H1 (cell line): ENCODE measurements around the gene KIF26B. TPM values are rescaled to one million over a fixed set of nuclear protein-coding genes. Genes with fewer than 3 reads are reported as not detected.

ENCODE experiments used
- CTCF ChIA-PET: fragments of 300-600 bp; sonication (Branson Sonifier 250); formaldehyde crosslinking; loops from one replicate; lab custom pipeline; 2021; ENCODE audit not compliant: partially characterized antibody; lab: Charles Lee
- POLR2A ChIA-PET: fragments of 300-600 bp; sonication (Branson Sonifier 250); formaldehyde crosslinking; loops from one replicate; lab custom pipeline; 2021; ENCODE audit warnings: inconsistent platforms; ENCODE audit not compliant: partially characterized antibody; lab: Charles Lee
- DNase-seq, 2 experiments: peaks; one replicate each; pipeline versions ENCODE4 v3.0.0 to v3.0.0-alpha.2; 2010 to 2022; ENCODE audit warnings: low spot score in 2 of 2, low read depth in 1 of 2, mixed read lengths in 1 of 2
- FAIRE-seq: peaks from 2 replicates; lab custom pipeline; 2011; peaks lifted over from hg19 to GRCh38; lab: Jason Lieb, UNC
- H2AFZ ChIP-seq: 2 replicates; pipeline ENCODE4 v1.8.1; 2012; ENCODE audit warnings: low read length, inconsistent platforms
- H2AK5ac ChIP-seq: 2 replicates; pipeline ENCODE4 v1.6.1; 2013; ENCODE audit warnings: low read depth, low read length
- H2BK120ac ChIP-seq: replicated peaks from 2 replicates; pipeline ENCODE3; 2013; ENCODE audit warnings: low read depth, low read length, inconsistent platforms
- H2BK12ac ChIP-seq: 2 replicates; pipeline ENCODE4 v1.6.1; 2013; ENCODE audit warnings: low read depth, low read length
- H2BK15ac ChIP-seq: 2 replicates; pipeline ENCODE4 v1.6.1; 2013; ENCODE audit warnings: low read length
- H2BK20ac ChIP-seq: 2 replicates; pipeline ENCODE4 v1.6.1; 2013; ENCODE audit warnings: low read length
- H2BK5ac ChIP-seq: 2 replicates; pipeline ENCODE4 v1.6.1; 2013; ENCODE audit warnings: low read depth, low read length
- H3K14ac ChIP-seq: 2 replicates; pipeline ENCODE4 v1.6.1; 2013; ENCODE audit warnings: inconsistent platforms; ENCODE audit not compliant: insufficient read length
- H3K18ac ChIP-seq: 2 replicates; pipeline ENCODE4 v1.6.1; 2013; ENCODE audit warnings: low read length; ENCODE audit errors: extremely low read depth
- H3K23ac ChIP-seq: 2 replicates; pipeline ENCODE4 v1.6.1; 2013; ENCODE audit warnings: inconsistent platforms; ENCODE audit not compliant: insufficient read length
- H3K23me2 ChIP-seq: 2 replicates; pipeline ENCODE4 v1.6.1; 2013; ENCODE audit warnings: low read depth, low read length
- H3K27ac ChIP-seq: 2 replicates; pipeline ENCODE4 v1.6.1; 2011; ENCODE audit warnings: low read depth, low read length, inconsistent platforms
- H3K27me3 ChIP-seq, 4 experiments: replicated peaks in 1 of 4; 1 replicate in 1 of 4; 2 replicates in 3 of 4; pipeline versions ENCODE4 v1.6.1 to v1.8.1; 2011 to 2013; ENCODE audit warnings: low read length in 3 of 4, mild to moderate bottlenecking in 3 of 4, inconsistent platforms in 2 of 4, mixed read lengths in 2 of 4, moderate library complexity in 1 of 4; ENCODE audit not compliant: control insufficient read depth in 3 of 4, insufficient read depth in 3 of 4; ENCODE audit errors: extremely low read depth in 1 of 4
- H3K36me3 ChIP-seq, 4 experiments: 2 replicates each; pipeline versions ENCODE4 v1.6.1 to v1.8.1; 2011 to 2013; ENCODE audit warnings: mild to moderate bottlenecking in 4 of 4, low read length in 3 of 4, moderate library complexity in 2 of 4, control low read depth in 1 of 4, inconsistent platforms in 1 of 4; ENCODE audit not compliant: insufficient read depth in 4 of 4, control insufficient read depth in 2 of 4
- H3K4ac ChIP-seq: replicated peaks from 2 replicates; pipeline ENCODE3; 2013; ENCODE audit warnings: low read length, low read depth, mixed read lengths, inconsistent platforms; ENCODE audit not compliant: insufficient read length
- H3K4me1 ChIP-seq, 4 experiments: replicated peaks in 1 of 4; 1 replicate in 1 of 4; 2 replicates in 3 of 4; pipeline versions ENCODE4 v1.6.1 to v1.8.1; 2011 to 2013; ENCODE audit warnings: low read length in 3 of 4, inconsistent platforms in 2 of 4, mixed read lengths in 1 of 4; ENCODE audit not compliant: insufficient read depth in 4 of 4, control insufficient read depth in 3 of 4
- H3K4me2 ChIP-seq, 2 experiments: 2 replicates each; pipeline versions ENCODE4 v1.6.1 to v1.8.1; 2011 to 2013; ENCODE audit warnings: low read depth in 2 of 2, low read length in 2 of 2, control low read depth in 1 of 2, inconsistent platforms in 1 of 2, mild to moderate bottlenecking in 1 of 2; ENCODE audit not compliant: insufficient read depth in 1 of 2
- H3K4me3 ChIP-seq, 4 experiments: fragments of 200-600, 300-600 bp in 1 of 4; sonication (generic), shearing (Covaris generic), sonication (Bioruptor Twin) in 1 of 4; 2 replicates each; pipeline versions ENCODE4 v1.5.1 to v1.8.1; 2011 to 2016; ENCODE audit warnings: low read length in 4 of 4, low read depth in 3 of 4, control low read depth in 2 of 4, inconsistent platforms in 2 of 4, mild to moderate bottlenecking in 2 of 4, mixed read lengths in 1 of 4, moderate library complexity in 1 of 4; ENCODE audit not compliant: insufficient read depth in 2 of 4; ENCODE audit errors: extremely low read depth in 1 of 4
- H3K56ac ChIP-seq: replicated peaks from 2 replicates; pipeline ENCODE3; 2013; ENCODE audit warnings: low read depth, mild to moderate bottlenecking, mixed read lengths, low read length, inconsistent platforms; ENCODE audit not compliant: insufficient read length
- H3K79me1 ChIP-seq: 2 replicates; pipeline ENCODE4 v1.6.1; 2013; ENCODE audit warnings: low read depth, low read length, control low read depth
- H3K79me2 ChIP-seq, 2 experiments: 2 replicates each; pipeline versions ENCODE4 v1.6.1 to v1.8.1; 2012 to 2013; ENCODE audit warnings: low read length in 2 of 2, mild to moderate bottlenecking in 2 of 2, inconsistent platforms in 1 of 2; ENCODE audit not compliant: insufficient read depth in 2 of 2, control insufficient read depth in 1 of 2
- H3K9ac ChIP-seq, 4 experiments: replicated peaks in 1 of 4; 1 replicate in 1 of 4; 2 replicates in 3 of 4; pipeline versions ENCODE4 v1.6.1 to v1.8.1; 2011 to 2013; ENCODE audit warnings: low read depth in 3 of 4, low read length in 3 of 4, control low read depth in 2 of 4, mild to moderate bottlenecking in 2 of 4, moderate library complexity in 2 of 4, inconsistent platforms in 1 of 4; ENCODE audit errors: extremely low read depth in 1 of 4
- H3K9me3 ChIP-seq, 2 experiments: 2 replicates each; pipeline versions ENCODE4 v1.6.1 to v1.8.1; 2012 to 2013; ENCODE audit warnings: mild to moderate bottlenecking in 2 of 2, moderate library complexity in 2 of 2, control low read depth in 1 of 2, inconsistent platforms in 1 of 2, low read depth in 1 of 2, low read length in 1 of 2, mixed read lengths in 1 of 2; ENCODE audit not compliant: insufficient read depth in 2 of 2
- H4K20me1 ChIP-seq, 2 experiments: replicated peaks in 1 of 2; 2 replicates each; pipeline versions ENCODE3 to v1.8.1; 2011 to 2013; ENCODE audit warnings: inconsistent platforms in 2 of 2, low read length in 2 of 2, mild to moderate bottlenecking in 1 of 2; ENCODE audit not compliant: insufficient read depth in 2 of 2, control insufficient read depth in 1 of 2
- H4K5ac ChIP-seq: 2 replicates; pipeline ENCODE4 v1.6.1; 2013; ENCODE audit warnings: low read length, low read depth, mixed read lengths, inconsistent platforms; ENCODE audit not compliant: insufficient read length
- H4K8ac ChIP-seq: 2 replicates; pipeline ENCODE4 v1.8.0; 2013; ENCODE audit warnings: mild to moderate bottlenecking, moderate library complexity, low read length, inconsistent platforms; ENCODE audit not compliant: insufficient read depth; ENCODE audit errors: extremely low read depth
- H4K91ac ChIP-seq: replicated peaks from 2 replicates; pipeline ENCODE3; 2013; ENCODE audit warnings: low read length, mixed read lengths, inconsistent platforms; ENCODE audit not compliant: insufficient read length
- EP300 ChIP-seq, 2 experiments: IDR thresholded peaks; 1 replicate in 1 of 2; 2 replicates in 1 of 2; pipeline ENCODE4 v1.6.1; 2011 to 2012; ENCODE audit warnings: low read depth in 2 of 2, low read length in 2 of 2, mild to moderate bottlenecking in 2 of 2, borderline replicate concordance in 1 of 2, inconsistent platforms in 1 of 2, moderate library complexity in 1 of 2
- HDAC2 ChIP-seq, 2 experiments: fragments of 300-600 bp in 1 of 2; sonication (generic) in 1 of 2; IDR thresholded peaks; 2 replicates each; pipeline ENCODE4 v1.6.1; 2011 to 2012; ENCODE audit warnings: low read depth in 2 of 2, low read length in 2 of 2, mild to moderate bottlenecking in 2 of 2, moderate library complexity in 2 of 2, borderline replicate concordance in 1 of 2, inconsistent platforms in 1 of 2
- JUN ChIP-seq: IDR thresholded peaks from 2 replicates; pipeline ENCODE4 v1.6.1; 2011; ENCODE audit warnings: low read depth, mild to moderate bottlenecking, improper control_type of control experiment, low read length
- PHF8 ChIP-seq: fragments of 200-600 bp; sonication (generic); conservative IDR thresholded peaks from 2 replicates; pipeline ENCODE4 v1.7.1; 2012; ENCODE audit warnings: low read depth, mild to moderate bottlenecking, inconsistent platforms, low read length, moderate library complexity
- RAD21 ChIP-seq, 2 experiments: IDR thresholded peaks in 1 of 2; conservative IDR thresholded peaks in 1 of 2; 2 replicates each; pipeline ENCODE4 v1.6.1; 2011; ENCODE audit warnings: low read depth in 2 of 2, low read length in 2 of 2, improper control_type of control experiment in 1 of 2, inconsistent platforms in 1 of 2, mild to moderate bottlenecking in 1 of 2, moderate library complexity in 1 of 2
- TCF12 ChIP-seq: IDR thresholded peaks from 2 replicates; pipeline ENCODE4 v1.6.1; 2011; ENCODE audit warnings: low read depth, mild to moderate bottlenecking, low read length
- WGBS, 2 experiments: shearing (Covaris generic) in 1 of 2; methylation state at CpG; one replicate each; pipeline versions ENCODE4 v1.1.6 to v1.1.7; 2013 to 2015; ENCODE audit warnings: low lambda C conversion rate in 2 of 2, mixed read lengths in 2 of 2, inconsistent platforms in 1 of 2, low coverage in 1 of 2, missing lambda C conversion rate in 1 of 2; ENCODE audit not compliant: insufficient replicate concordance in 2 of 2, insufficient coverage in 1 of 2, insufficient read length in 1 of 2; ENCODE audit errors: extremely low coverage in 1 of 2, missing lambda C conversion rate in 1 of 2; 5-methylcytosine and 5-hydroxymethylcytosine counted together
- polyA plus RNA-seq, 7 experiments: library from polyadenylated mRNA; depleted of rRNA in 3 of 7; stranded (reverse) in 5 of 7; unstranded in 2 of 7; fragments of >200 nt in 5 of 7; fragments of 200-250 nt in 2 of 7; gene quantifications; 1 replicate in 5 of 7; 2 replicates in 1 of 7; 4 replicates in 1 of 7; pipeline versions ENCODE4 v1.2.1 to v1.2.3, GENCODE V29; 2011 to 2013; ENCODE audit warnings: missing spikeins in 2 of 7, mixed read lengths in 2 of 7
- total RNA-seq: library from RNA; stranded (reverse); fragmentation: NEBNext Ultra II Directional; extraction: Animal tissue kit (Norgen Biotek cat#: 25700); gene quantifications from 2 replicates; pipeline ENCODE4 v1.2.1, GENCODE V29; 2021
- TF ChIP-seq, protein P1 (sequence below), 3 experiments: IDR thresholded peaks; 1 replicate in 2 of 3; 2 replicates in 1 of 3; pipeline versions ENCODE4 v1.5.1 to v1.6.1; 2011; ENCODE audit warnings: low read length in 3 of 3, mild to moderate bottlenecking in 3 of 3, inconsistent platforms in 2 of 3, low read depth in 1 of 3, moderate library complexity in 1 of 3; ENCODE audit not compliant: insufficient read depth in 1 of 3; ENCODE audit errors: control extremely low read depth in 1 of 3

The KIF26B gene
- total and polyA plus RNA-seq, 2 of the 8 experiments (the other 6 are each of a cell fraction or from before 2014, with no cell fraction given): 0.06 to 0.28 TPM

DNA sequence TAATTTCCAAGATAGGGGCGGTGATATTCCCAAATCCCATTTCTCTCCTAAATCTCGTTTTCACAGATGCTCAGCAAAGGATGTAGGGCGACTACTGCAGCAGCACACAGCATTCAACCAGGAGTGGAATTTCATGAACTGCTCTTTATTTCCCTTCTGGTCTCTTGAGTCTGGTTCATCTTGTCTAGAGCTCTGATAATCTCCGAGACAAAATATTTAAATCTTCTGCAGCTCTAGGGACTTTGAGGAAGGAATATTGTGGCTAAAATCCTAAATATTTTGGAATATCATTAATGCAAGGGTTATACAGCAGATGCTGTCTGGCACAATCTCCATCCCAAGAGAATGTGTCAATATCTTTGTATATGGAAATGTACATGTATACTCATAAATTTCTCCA is 45.4 kb downstream of the KIF26B start:
- CTCF ChIA-PET: interaction anchor here (1.2 kb wide), 1 partner anchor 181 kb away, joined by 3 read pairs; no protein-coding TSS in a partner anchor
- no peaks in the 10 kb centered on the region for H4K20me1 ChIP-seq
- H2BK12ac ChIP-seq: no peak overlapping the region

More for the DNA sequence above, 45.4 kb downstream of the KIF26B start:
- H4K8ac ChIP-seq: no peak overlapping the region
- no peaks in the 10 kb centered on the region for H3K9me3 ChIP-seq
- H3K79me1 ChIP-seq: no peaks in the 10 kb centered on the region
- FAIRE-seq (no peak), DNase-seq (no peak)
- H2AK5ac ChIP-seq: no peak overlapping the region
- no peak overlapping the region for H2AFZ ChIP-seq
- WGBS, 2 experiments: 72% methylated on average over 4 of the region's 4 CpGs; no CpG with 5 or more reads in 1 of the 2 experiments
- H3K79me2 ChIP-seq: no peaks in the 10 kb centered on the region
- no peak overlapping the region for H3K4ac ChIP-seq
- H2BK20ac ChIP-seq: no peak overlapping the region
- H2BK120ac ChIP-seq: no peak overlapping the region
- no peaks in the 10 kb centered on the region for H3K36me3 ChIP-seq
- H3K23me2 ChIP-seq: no peaks in the 10 kb centered on the region
- no peaks in the 10 kb centered on the region for H3K27me3 ChIP-seq
- H2BK5ac ChIP-seq: no peak overlapping the region
- H3K23ac ChIP-seq: no peak overlapping the region
- H3K14ac ChIP-seq: no peak overlapping the region
- no peak overlapping the region for H3K56ac ChIP-seq
- no peak overlapping the region for H3K4me3 ChIP-seq
- H3K27ac ChIP-seq: no peak overlapping the region
- H3K18ac ChIP-seq: no peak overlapping the region
- peaks cover 0 to 10% (median 5%) of the 10 kb centered on the region in 4 experiments; a peak in 4 of 7 replicates for H3K4me1 ChIP-seq
- H2BK15ac ChIP-seq: no peak overlapping the region
- TF ChIP-seq HDAC2 (IDR thresholded peaks at IDR 0.05; ENCODE audit: borderline replicate concordance in 1 of 2, low read depth in 2 of 2, low read length in 2 of 2): no peak
- no peak for TF ChIP-seq TCF12
- TF ChIP-seq EP300 (IDR thresholded peaks at IDR 0.05; ENCODE audit: borderline replicate concordance in 1 of 2, low read depth in 2 of 2, low read length in 2 of 2): no peak
- TF ChIP-seq JUN: no peak
- no peak for TF ChIP-seq PHF8
- TF ChIP-seq, protein P1, sequence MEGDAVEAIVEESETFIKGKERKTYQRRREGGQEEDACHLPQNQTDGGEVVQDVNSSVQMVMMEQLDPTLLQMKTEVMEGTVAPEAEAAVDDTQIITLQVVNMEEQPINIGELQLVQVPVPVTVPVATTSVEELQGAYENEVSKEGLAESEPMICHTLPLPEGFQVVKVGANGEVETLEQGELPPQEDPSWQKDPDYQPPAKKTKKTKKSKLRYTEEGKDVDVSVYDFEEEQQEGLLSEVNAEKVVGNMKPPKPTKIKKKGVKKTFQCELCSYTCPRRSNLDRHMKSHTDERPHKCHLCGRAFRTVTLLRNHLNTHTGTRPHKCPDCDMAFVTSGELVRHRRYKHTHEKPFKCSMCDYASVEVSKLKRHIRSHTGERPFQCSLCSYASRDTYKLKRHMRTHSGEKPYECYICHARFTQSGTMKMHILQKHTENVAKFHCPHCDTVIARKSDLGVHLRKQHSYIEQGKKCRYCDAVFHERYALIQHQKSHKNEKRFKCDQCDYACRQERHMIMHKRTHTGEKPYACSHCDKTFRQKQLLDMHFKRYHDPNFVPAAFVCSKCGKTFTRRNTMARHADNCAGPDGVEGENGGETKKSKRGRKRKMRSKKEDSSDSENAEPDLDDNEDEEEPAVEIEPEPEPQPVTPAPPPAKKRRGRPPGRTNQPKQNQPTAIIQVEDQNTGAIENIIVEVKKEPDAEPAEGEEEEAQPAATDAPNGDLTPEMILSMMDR (IDR thresholded peaks at IDR 0.05; ENCODE audit: control extremely low read depth in 1 of 3, insufficient read depth in 1 of 3, low read depth in 1 of 3, low read length in 3 of 3): no peak
- TF ChIP-seq RAD21 (IDR thresholded peaks at IDR 0.05 in 1 of 2, conservative IDR thresholded peaks at IDR 0.05 in 1 of 2; ENCODE audit: low read depth in 2 of 2, low read length in 2 of 2): no peak
- POLR2A ChIA-PET: no interaction called here
- no peak overlapping the region for H4K91ac ChIP-seq
- no peak overlapping the region for H3K9ac ChIP-seq
- H4K5ac ChIP-seq: no peak overlapping the region
- no peak overlapping the region for H3K4me2 ChIP-seq
